GM23338 (cell line): ENCODE data around the gene MLLT6.

Source experiments
- CREB1 ChIP-seq: fragments of 250-450 bp; sonication (Bioruptor Pico); IDR thresholded peaks from 2 replicates; pipeline ENCODE4 v1.5.0; 2020; ENCODE audit warnings: low read depth, mild to moderate bottlenecking, moderate library complexity
- EZH2phosphoT487 ChIP-seq: fragments of 200-600 bp; sonication (generic); IDR thresholded peaks from one replicate; pipeline ENCODE4 v1.8.1; 2018; ENCODE audit warnings: antibody characterized with exemption; ENCODE audit not compliant: unreplicated experiment
- JUNB ChIP-seq: IDR thresholded peaks from one replicate; pipeline ENCODE4 v1.6.1; 2016; ENCODE audit warnings: antibody characterized with exemption; ENCODE audit not compliant: unreplicated experiment
- POLR2AphosphoS5 ChIP-seq: IDR thresholded peaks from 2 replicates; pipeline ENCODE4 v1.6.1; 2016; ENCODE audit warnings: antibody characterized with exemption, low read depth
- ZNF114 ChIP-seq: fragments of 250-450 bp; sonication (Bioruptor Pico); IDR thresholded peaks from 2 replicates; pipeline ENCODE4 v1.5.0; 2020; ENCODE audit warnings: mild to moderate bottlenecking, moderate library complexity
- TF ChIP-seq, protein P1 (sequence below), 2 experiments: fragments of 200-600 bp in 1 of 2; sonication (generic) in 1 of 2; conservative IDR thresholded peaks; 2 replicates each; pipeline versions ENCODE4 v1.5.1 to v1.6.1; 2016 to 2017; ENCODE audit warnings: antibody characterized with exemption in 2 of 2, low read depth in 2 of 2, mild to moderate bottlenecking in 2 of 2, moderate library complexity in 1 of 2

DNA sequence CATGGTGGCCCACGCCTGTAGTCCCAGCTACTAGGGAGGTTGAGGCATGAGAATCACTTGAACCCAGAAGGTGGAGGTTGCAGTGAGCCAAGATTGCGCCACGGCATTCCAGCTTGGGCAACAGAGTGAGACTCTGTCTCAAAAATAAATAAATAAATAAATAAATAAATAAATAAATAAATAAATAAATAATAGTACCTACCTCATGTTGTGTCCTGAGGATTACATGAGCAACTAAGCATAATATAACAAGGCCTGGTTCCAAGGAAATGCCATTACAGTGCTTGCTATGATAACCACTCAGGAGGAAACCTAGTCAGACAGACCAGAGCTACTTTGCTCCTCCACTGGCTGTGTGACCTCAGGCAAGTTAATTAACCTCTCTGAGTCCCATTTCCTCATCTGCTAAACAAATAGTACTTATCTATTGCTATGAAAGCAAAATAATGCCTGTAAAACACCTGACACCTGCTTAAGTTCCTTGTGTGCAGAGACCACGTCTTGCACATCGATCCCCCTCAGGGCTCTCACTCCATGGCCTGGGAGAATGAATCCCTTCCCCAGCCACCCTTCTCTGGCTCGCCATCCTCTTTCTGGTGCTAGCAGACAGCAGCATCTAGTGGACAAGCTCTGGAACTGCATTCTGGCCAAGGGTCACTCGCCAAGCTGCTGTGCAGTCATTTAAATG, 37.8 kb upstream of the MLLT6 start:
- TF ChIP-seq, protein P1, sequence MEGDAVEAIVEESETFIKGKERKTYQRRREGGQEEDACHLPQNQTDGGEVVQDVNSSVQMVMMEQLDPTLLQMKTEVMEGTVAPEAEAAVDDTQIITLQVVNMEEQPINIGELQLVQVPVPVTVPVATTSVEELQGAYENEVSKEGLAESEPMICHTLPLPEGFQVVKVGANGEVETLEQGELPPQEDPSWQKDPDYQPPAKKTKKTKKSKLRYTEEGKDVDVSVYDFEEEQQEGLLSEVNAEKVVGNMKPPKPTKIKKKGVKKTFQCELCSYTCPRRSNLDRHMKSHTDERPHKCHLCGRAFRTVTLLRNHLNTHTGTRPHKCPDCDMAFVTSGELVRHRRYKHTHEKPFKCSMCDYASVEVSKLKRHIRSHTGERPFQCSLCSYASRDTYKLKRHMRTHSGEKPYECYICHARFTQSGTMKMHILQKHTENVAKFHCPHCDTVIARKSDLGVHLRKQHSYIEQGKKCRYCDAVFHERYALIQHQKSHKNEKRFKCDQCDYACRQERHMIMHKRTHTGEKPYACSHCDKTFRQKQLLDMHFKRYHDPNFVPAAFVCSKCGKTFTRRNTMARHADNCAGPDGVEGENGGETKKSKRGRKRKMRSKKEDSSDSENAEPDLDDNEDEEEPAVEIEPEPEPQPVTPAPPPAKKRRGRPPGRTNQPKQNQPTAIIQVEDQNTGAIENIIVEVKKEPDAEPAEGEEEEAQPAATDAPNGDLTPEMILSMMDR (conservative IDR thresholded peaks at IDR 0.05; ENCODE audit: low read depth in 2 of 2) = peak; percentile 100
- no peak for TF ChIP-seq POLR2AphosphoS5
- no peak for TF ChIP-seq EZH2phosphoT487
- no peak for TF ChIP-seq ZNF114 (CRISPR knock-in tag)
- TF ChIP-seq JUNB = no peak
- no peak for TF ChIP-seq CREB1 (CRISPR knock-in tag)
